Testis (tissue), 2 donors: ENCODE data around the gene TLE3.

Experiments
- POLR2A ChIP-seq: fragments of 450-650 bp; IDR thresholded peaks from one replicate; pipeline ENCODE4 v1.6.1; 2017; ENCODE audit warnings: antibody characterized with exemption, mild to moderate bottlenecking, moderate library complexity
- TF ChIP-seq, protein P1 (sequence below), 3 experiments: fragments of 450-650 bp in 2 of 3; fragments of 200-600 bp in 1 of 3; sonication (generic) in 1 of 3; IDR thresholded peaks; one replicate each; pipeline ENCODE4 v1.5.1; 2016 to 2019; ENCODE audit warnings: antibody characterized with exemption in 3 of 3, mild to moderate bottlenecking in 2 of 3, moderate library complexity in 1 of 3

DNA sequence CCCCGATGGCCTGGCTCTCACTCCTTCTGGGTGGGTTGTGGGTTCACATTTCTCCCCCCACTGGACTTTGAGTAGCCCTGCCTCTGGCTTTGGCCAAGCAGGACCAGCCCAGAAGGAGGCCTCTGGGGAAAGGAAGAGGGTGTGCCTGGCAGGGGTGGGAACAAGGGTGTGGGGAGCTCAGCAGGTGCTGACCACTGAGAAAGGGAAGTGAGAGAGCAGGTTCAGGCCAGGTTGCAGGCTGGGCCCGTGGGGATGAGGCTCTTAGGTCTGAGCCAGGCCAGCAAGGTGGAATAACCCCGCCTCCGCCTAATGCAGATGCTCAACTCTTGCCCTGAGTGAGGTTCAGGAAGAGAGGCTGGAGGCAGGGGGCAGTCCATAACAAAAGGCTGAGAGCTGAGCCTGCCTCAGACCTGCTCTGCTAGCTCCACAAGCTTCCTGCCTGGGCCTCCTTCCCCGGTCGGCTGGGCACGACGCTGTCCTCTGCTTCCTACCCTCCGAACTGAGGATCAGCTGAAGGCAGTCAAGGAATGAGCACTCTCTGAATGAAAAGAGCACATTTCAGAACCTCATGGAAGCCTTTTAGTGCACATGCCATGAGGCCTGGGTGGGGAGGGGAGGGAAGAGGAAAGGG lies 82.7 kb downstream of the TLE3 start:
- TF ChIP-seq POLR2A, result no peak
- TF ChIP-seq, protein P1, sequence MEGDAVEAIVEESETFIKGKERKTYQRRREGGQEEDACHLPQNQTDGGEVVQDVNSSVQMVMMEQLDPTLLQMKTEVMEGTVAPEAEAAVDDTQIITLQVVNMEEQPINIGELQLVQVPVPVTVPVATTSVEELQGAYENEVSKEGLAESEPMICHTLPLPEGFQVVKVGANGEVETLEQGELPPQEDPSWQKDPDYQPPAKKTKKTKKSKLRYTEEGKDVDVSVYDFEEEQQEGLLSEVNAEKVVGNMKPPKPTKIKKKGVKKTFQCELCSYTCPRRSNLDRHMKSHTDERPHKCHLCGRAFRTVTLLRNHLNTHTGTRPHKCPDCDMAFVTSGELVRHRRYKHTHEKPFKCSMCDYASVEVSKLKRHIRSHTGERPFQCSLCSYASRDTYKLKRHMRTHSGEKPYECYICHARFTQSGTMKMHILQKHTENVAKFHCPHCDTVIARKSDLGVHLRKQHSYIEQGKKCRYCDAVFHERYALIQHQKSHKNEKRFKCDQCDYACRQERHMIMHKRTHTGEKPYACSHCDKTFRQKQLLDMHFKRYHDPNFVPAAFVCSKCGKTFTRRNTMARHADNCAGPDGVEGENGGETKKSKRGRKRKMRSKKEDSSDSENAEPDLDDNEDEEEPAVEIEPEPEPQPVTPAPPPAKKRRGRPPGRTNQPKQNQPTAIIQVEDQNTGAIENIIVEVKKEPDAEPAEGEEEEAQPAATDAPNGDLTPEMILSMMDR (IDR thresholded peaks at IDR 0.05), result no peak
